ENCODE results near the gene SULT4A1.

DNA sequence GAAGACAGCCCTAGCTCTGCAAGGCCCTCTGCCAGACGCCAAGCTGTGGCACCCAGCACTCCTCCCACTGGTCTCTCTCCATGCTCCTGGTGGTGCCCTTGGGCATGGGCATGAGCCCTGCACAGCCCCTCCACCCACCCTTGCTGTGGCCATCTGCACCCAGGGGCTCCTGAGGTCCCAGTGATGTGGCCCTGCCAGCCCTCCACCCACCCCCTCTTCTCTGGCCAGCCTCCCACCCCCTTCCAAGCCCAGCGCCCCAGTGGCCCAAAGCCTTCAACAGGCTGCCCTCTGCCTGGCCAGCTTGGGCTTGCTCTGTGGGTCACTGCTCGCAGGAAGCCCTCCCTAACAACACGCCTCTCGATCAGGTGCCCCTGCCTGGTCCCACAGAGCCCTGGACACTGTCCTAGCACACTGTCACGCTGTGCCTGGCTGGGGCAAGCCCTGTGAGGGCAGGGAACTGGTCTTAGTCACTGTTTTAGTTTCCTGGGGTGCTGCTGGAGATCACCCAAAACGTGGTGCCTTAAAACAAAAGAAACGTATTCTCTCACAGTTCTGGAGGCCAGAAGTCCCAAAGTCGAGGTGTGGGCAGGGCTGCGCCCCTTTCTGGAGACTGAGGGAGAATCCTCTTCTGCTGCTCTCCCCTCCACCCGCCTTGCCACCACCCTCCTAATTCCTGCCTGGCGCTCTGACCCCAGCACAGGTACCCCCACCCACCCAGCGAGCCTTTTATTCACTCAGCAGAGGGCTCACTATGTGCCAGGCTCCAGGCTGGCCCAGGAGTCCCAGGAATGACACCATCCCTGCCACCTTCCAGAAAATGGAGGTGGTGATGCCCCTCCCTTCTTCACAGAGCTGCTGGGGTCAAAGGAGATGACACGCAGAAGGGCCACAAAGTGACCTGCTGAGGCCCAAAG lies 14.7 kb downstream of the SULT4A1 start:
- TF ChIP-seq CTCF (conservative IDR thresholded peaks at IDR 0.05; ENCODE audit: low read depth, low read length) (no peak), EZH2 (IDR thresholded peaks at IDR 0.05; ENCODE audit: borderline replicate concordance, low read depth, low read length, poor library complexity, severe bottlenecking) (no peak)
